Measurements from ENCODE around the gene ANKS3.

Gene ANKS3

DNA sequence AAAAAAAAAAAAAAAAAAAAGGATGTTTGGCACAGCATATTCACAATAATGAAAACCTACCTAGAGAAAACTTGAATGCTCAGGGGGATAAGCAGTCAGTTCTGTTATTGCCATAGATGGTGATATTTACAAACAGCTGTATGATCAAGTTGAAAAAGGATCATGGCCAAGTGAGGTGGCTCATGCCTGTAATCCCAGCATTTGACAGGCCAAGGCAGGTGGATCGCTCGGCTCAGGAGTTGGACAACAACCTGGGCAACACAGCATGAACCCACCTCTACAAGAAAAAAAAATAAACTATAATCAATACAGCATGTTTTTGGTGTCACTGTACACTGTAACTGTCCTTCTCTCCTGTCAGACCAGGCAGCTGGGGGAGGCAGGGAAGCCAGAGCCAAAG is 19.1 kb downstream of the ANKS3 start:
- Histone ChIP-seq H3K4me2 (ENCODE audit: insufficient read depth, low read length) (no peak overlapping the region), H4K20me1 (ENCODE audit: insufficient read depth, low read length) (no peaks in the 10 kb centered on the region), H3K9ac (ENCODE audit: low read depth, low read length) (no peak overlapping the region), H3K9me3 (ENCODE audit: insufficient read depth, low read length, severe bottlenecking) (no peaks in the 10 kb centered on the region), H3K4me1 (ENCODE audit: insufficient read depth, low read length) (no peaks in the 10 kb centered on the region), H3K27me3 (ENCODE audit: insufficient read depth, low read length, poor library complexity) (no peaks in the 10 kb centered on the region), H3K27ac (ENCODE audit: low read length) (no peak overlapping the region), H3K79me2 (ENCODE audit: insufficient read depth, low read length) (no peaks in the 10 kb centered on the region), H3K4me3 (ENCODE audit: low read depth in 1 of 2, low read length in 2 of 2) (no peak overlapping the region), H2AFZ (ENCODE audit: low read depth, low read length) (no peak overlapping the region), H3K36me3 (ENCODE audit: insufficient read depth, low read length) (peaks cover 29% of the 10 kb centered on the region)
- ATAC-seq (ENCODE audit: insufficient read depth, low read depth) (no peak), DNase-seq (no peak)
- TF ChIP-seq, protein P1, sequence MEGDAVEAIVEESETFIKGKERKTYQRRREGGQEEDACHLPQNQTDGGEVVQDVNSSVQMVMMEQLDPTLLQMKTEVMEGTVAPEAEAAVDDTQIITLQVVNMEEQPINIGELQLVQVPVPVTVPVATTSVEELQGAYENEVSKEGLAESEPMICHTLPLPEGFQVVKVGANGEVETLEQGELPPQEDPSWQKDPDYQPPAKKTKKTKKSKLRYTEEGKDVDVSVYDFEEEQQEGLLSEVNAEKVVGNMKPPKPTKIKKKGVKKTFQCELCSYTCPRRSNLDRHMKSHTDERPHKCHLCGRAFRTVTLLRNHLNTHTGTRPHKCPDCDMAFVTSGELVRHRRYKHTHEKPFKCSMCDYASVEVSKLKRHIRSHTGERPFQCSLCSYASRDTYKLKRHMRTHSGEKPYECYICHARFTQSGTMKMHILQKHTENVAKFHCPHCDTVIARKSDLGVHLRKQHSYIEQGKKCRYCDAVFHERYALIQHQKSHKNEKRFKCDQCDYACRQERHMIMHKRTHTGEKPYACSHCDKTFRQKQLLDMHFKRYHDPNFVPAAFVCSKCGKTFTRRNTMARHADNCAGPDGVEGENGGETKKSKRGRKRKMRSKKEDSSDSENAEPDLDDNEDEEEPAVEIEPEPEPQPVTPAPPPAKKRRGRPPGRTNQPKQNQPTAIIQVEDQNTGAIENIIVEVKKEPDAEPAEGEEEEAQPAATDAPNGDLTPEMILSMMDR (IDR thresholded peaks at IDR 0.05; ENCODE audit: borderline replicate concordance, extremely low read depth, low read length, poor library complexity, severe bottlenecking), result no peak
- TF ChIP-seq EZH2 (IDR thresholded peaks at IDR 0.05; ENCODE audit: borderline replicate concordance, low read depth, low read length, severe bottlenecking), result no peak

DNA sequence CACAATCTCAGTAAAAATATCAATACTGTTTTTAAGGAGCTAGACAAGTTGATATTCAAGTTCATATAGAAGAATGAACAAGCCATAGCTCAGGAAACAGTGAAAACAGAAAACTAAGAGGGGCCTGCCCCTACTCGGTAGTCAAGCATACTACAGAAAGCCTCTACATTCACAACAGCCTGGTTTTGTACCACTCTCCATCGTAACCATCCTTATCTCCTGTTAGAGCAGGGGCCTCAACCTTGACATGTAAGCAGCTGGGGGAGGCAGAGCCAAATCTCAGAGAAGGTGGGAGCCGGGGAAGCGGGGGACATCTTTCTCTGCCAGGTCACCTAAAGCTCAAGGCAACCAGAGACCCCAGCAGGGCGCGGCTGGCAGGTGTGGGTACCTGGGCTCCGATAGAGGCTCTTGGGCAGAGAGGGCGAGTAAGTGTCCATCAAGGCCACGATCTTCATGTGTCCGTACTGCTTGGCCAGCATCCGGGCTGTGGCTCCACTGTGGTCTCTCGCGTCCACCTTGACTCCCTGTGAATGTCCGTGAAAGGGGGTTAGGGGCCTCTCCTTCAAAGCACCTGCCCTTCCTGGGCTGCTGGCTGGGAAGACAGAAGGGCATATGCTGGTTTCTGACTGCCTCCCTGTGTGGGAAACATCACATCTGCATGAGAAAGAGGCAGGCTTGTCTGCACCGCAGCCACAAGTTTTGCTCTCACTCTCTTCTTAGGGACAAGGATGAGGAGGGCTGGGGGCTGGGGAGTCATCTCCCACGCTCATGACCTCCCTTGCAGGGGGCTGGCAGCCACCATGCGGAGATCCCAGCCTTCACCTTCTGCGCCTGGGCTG is 20.2 kb downstream of the ANKS3 start:
- H3K79me2 ChIP-seq (ENCODE audit: insufficient read depth, low read length), result no peaks in the 10 kb centered on the region
- no peak for ATAC-seq (ENCODE audit: insufficient read depth, low read depth)
- no peaks in the 10 kb centered on the region for H3K9me3 ChIP-seq (ENCODE audit: insufficient read depth, low read length, severe bottlenecking)
- H3K36me3 ChIP-seq (ENCODE audit: insufficient read depth, low read length), result peaks cover 35% of the 10 kb centered on the region
- H2AFZ ChIP-seq (ENCODE audit: low read depth, low read length), result no peak overlapping the region
- H3K27ac ChIP-seq (ENCODE audit: low read length), result no peak overlapping the region
- no peak for DNase-seq
- no peaks in the 10 kb centered on the region for H3K27me3 ChIP-seq (ENCODE audit: insufficient read depth, low read length, poor library complexity)
- H4K20me1 ChIP-seq (ENCODE audit: insufficient read depth, low read length), result no peaks in the 10 kb centered on the region
- TF ChIP-seq, protein P1 (IDR thresholded peaks at IDR 0.05; ENCODE audit: borderline replicate concordance, extremely low read depth, low read length, poor library complexity, severe bottlenecking), result no peak
- TF ChIP-seq EZH2 (IDR thresholded peaks at IDR 0.05; ENCODE audit: borderline replicate concordance, low read depth, low read length, severe bottlenecking), result no peak
- H3K4me2 ChIP-seq (ENCODE audit: insufficient read depth, low read length), result no peak overlapping the region
- H3K4me3 ChIP-seq (ENCODE audit: low read depth in 1 of 2, low read length in 2 of 2), result no peak overlapping the region
- no peaks in the 10 kb centered on the region for H3K4me1 ChIP-seq (ENCODE audit: insufficient read depth, low read length)
- H3K9ac ChIP-seq (ENCODE audit: low read depth, low read length), result no peak overlapping the region

DNA sequence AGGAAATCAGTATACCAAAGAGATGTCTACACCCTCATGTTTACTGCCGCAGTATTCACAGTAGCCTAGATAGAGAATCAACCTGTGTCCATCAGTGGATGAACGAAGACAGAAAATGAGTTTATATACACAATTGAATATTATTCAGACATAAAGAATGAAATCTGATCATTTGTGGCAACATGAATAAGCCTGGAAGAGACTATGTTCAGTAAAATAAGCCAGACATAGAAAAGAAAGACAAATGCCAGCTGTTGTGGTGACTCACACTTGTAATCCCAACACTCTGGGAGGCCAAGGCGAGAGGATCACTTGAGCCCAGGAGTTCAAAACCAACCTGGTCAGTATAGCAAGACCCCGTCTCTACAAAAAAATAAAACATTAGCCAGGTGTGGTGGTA is 24.6 kb downstream of the ANKS3 start:
- peaks cover 39% of the 10 kb centered on the region for H3K36me3 ChIP-seq (ENCODE audit: insufficient read depth, low read length)
- ATAC-seq (ENCODE audit: insufficient read depth, low read depth), result no peak
- H3K9me3 ChIP-seq (ENCODE audit: insufficient read depth, low read length, severe bottlenecking), result no peaks in the 10 kb centered on the region
- H3K4me3 ChIP-seq (ENCODE audit: low read depth in 1 of 2, low read length in 2 of 2), result no peak overlapping the region
- no peak overlapping the region for H3K9ac ChIP-seq (ENCODE audit: low read depth, low read length)
- no peaks in the 10 kb centered on the region for H3K79me2 ChIP-seq (ENCODE audit: insufficient read depth, low read length)
- no peak overlapping the region for H3K4me2 ChIP-seq (ENCODE audit: insufficient read depth, low read length)
- H3K27ac ChIP-seq (ENCODE audit: low read length), result no peak overlapping the region
- no peaks in the 10 kb centered on the region for H4K20me1 ChIP-seq (ENCODE audit: insufficient read depth, low read length)
- no peak for TF ChIP-seq EZH2 (IDR thresholded peaks at IDR 0.05; ENCODE audit: borderline replicate concordance, low read depth, low read length, severe bottlenecking)
- TF ChIP-seq, protein P1 (IDR thresholded peaks at IDR 0.05; ENCODE audit: borderline replicate concordance, extremely low read depth, low read length, poor library complexity, severe bottlenecking), result no peak
- no peaks in the 10 kb centered on the region for H3K4me1 ChIP-seq (ENCODE audit: insufficient read depth, low read length)
- no peaks in the 10 kb centered on the region for H3K27me3 ChIP-seq (ENCODE audit: insufficient read depth, low read length, poor library complexity)
- DNase-seq, result no peak
- H2AFZ ChIP-seq (ENCODE audit: low read depth, low read length), result no peak overlapping the region

Measured in DND-41 (cell line).